Heart left ventricle (tissue), 16 donors: ENCODE results near the gene NGB. TPM values are rescaled to one million over a fixed set of nuclear protein-coding genes. Genes with fewer than 3 reads are reported as not detected.

Source experiments
- ATAC-seq, 4 donors: fragments of 200-7000 bp; cut with Tn5 transposase; one replicate each; pipeline ENCODE4 v1.9.1; 2020 to 2022; ENCODE audit warnings: moderate library complexity in 4 of 4, mild to moderate bottlenecking in 3 of 4, moderate number of reproducible peaks in 1 of 4
- DNase-seq, 5 donors: peaks; one replicate each; pipeline ENCODE4 v3.0.0-alpha.2; 2020
- H3K27ac ChIP-seq, 12 donors: fragments of 200-600 bp; sonication (generic) in 4 of 12; one replicate each; pipeline versions ENCODE4 v1.5.0 to v1.8.0; 2016 to 2022; ENCODE audit warnings: mild to moderate bottlenecking in 2 of 12
- H3K27me3 ChIP-seq, 9 donors: fragments of 200-600 bp; sonication (generic) in 2 of 9; one replicate each; pipeline versions ENCODE4 v1.5.1 to v1.8.0; 2016 to 2022; ENCODE audit warnings: mild to moderate bottlenecking in 3 of 9
- H3K36me3 ChIP-seq, 9 donors: fragments of 200-600 bp; sonication (generic) in 2 of 9; one replicate each; pipeline versions ENCODE4 v1.5.0 to v1.8.0; 2018 to 2022; ENCODE audit warnings: mild to moderate bottlenecking in 2 of 9
- H3K4me1 ChIP-seq, 12 donors: fragments of 200-600 bp; sonication (generic) in 4 of 12; one replicate each; pipeline versions ENCODE4 v1.5.0 to v1.8.0; 2016 to 2022; ENCODE audit warnings: mild to moderate bottlenecking in 3 of 12
- H3K4me3 ChIP-seq, 12 donors: fragments of 200-600 bp; sonication (generic) in 4 of 12; one replicate each; pipeline versions ENCODE4 v1.5.0 to v1.8.0; 2017 to 2022; ENCODE audit warnings: mild to moderate bottlenecking in 9 of 12, moderate library complexity in 4 of 12
- H3K9me3 ChIP-seq, 12 donors: fragments of 200-600 bp; sonication (generic) in 4 of 12; one replicate each; pipeline versions ENCODE4 v1.5.0 to v1.8.0; 2016 to 2022; ENCODE audit warnings: mild to moderate bottlenecking in 1 of 12
- POLR2A ChIP-seq, 2 donors: fragments of 450-650 bp; IDR thresholded peaks; one replicate each; pipeline ENCODE4 v1.6.1; 2017; ENCODE audit warnings: antibody characterized with exemption in 2 of 2, mild to moderate bottlenecking in 2 of 2, moderate library complexity in 2 of 2
- WGBS, 4 donors: extraction: QIAGEN DNeasy Blood & Tissue Kit in 2 of 4; methylation state at CpG; one replicate each; pipeline versions ENCODE4 v1.1.5 to v1.1.7; 2013 to 2018; 5-methylcytosine and 5-hydroxymethylcytosine counted together
- intact Hi-C, 10 donors: fragments of 100-400 bp; cut with DNase I; formaldehyde crosslinking; loops; one replicate each; pipeline versions ENCODE4 v1.11.1 to v1.14.2; 2022
- polyA plus RNA-seq, 2 donors: library from polyadenylated mRNA; stranded (reverse); fragments of 200-250 nt; gene quantifications; one replicate each; pipeline ENCODE4 v1.2.3, GENCODE V29; 2013
- total RNA-seq, 9 donors: library from RNA; depleted of rRNA in 2 of 9; stranded (reverse); fragments of >200 nt in 2 of 9; fragmentation: NEBNext Ultra II Directional in 3 of 9; extraction: Animal tissue kit (Norgen Biotek cat#: 25700) in 3 of 9; gene quantifications; one replicate each; pipeline versions ENCODE4 v1.1.0 to v1.2.4, GENCODE V29; 2016 to 2023
- TF ChIP-seq, protein P1 (sequence below), 12 donors: fragments of 200-600 bp; sonication (generic) in 4 of 12; IDR thresholded peaks; one replicate each; pipeline versions ENCODE4 v1.5.0 to v1.8.0; 2018 to 2022; ENCODE audit warnings: antibody characterized with exemption in 12 of 12, mild to moderate bottlenecking in 5 of 12
- donor health status: ischemic (EF 13 %, LVEDD 7.1; RV severe dilation, severe dysfunction).
- donor health status: healthy with polysubstance abuse.
- donor health status: DM: no; HTN: yes; CAD: no.
- donor health status: DM: no; HTN: no; CAD: no.
- donor health status: ischemic (EF 25% LVEDD 6.9; RV normal size, moderate dysfunction).
- donor health status: ischemic (EF 25% LVEDD 5.7; RV mildly dilated, moderate dysfunction).
- donor health status: healthy.
- donor health status: DM: yes; HTN: yes; CAD: no.
- donor health status: ischemic (EF 35%, LVEDD 5.7; RV mildly dilated, moderate dysfunction).
- donor health status: nonischemic (EF 11% LVEDD 7.7; RV severe dilation, severe dysfunction).
- donor health status: DM: yes; HTN: yes; CAD: no.
- donor health status: PGD.
- donor health status: ischemic (EF 29% LVEDD 5.4; RV normal size, mild dysfunction).
- donor health status: nonischemic (EF 23%, LVEDD 6.1; RV moderate dilation, normal function).

The NGB gene
- total and polyA plus RNA-seq, 11 donors, result not detected

DNA sequence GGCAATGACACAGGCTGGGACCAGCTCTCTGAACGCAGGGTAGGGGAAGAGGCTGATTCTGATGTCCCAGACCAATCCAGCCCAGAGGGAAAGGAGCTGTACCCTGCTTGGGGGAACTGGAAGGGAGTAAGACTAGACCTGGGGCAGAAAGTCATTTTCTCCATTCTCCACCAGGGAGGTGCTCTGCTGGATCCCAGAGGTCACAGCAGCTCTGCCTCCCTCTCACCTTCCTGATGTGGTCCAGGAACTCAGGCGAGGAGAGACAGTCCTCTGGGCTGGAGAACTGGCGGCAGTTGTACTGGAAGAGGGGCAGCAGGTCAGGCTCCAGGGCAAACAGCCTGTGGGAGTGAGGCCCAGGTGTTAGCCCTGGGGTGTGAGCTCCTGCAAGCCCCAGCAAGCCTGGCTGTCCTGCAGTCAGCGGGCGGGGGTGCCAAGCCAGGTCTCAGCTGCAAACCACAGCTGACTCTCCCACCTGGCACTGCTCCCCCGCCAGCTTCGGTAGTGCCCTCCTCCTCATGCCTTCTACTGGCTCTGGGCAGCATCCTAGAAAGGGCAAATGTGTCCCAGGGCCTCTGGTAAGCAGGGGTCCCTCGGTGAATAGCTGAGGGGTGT is 1.9 kb downstream of the NGB start:
- no peak for DNase-seq
- no peak overlapping the region for H3K4me3 ChIP-seq
- no peak for ATAC-seq
- peaks cover 0 to 11% (median 0%) of the 10 kb centered on the region in 12 donors for H3K4me1 ChIP-seq
- H3K27me3 ChIP-seq, result peaks cover 9 to 48% (median 30%) of the 10 kb centered on the region in 9 donors
- WGBS, 4 donors, result 30 to 33% (median 31%) methylated on average over 6 to 8 of the region's 8 CpGs
- H3K9me3 ChIP-seq, result peaks cover 0 to 15% (median 3%) of the 10 kb centered on the region in 12 donors
- H3K36me3 ChIP-seq, result no peaks in the 10 kb centered on the region
- no peak overlapping the region for H3K27ac ChIP-seq
- no peak for TF ChIP-seq POLR2A (IDR thresholded peaks at IDR 0.05)
- TF ChIP-seq, protein P1, sequence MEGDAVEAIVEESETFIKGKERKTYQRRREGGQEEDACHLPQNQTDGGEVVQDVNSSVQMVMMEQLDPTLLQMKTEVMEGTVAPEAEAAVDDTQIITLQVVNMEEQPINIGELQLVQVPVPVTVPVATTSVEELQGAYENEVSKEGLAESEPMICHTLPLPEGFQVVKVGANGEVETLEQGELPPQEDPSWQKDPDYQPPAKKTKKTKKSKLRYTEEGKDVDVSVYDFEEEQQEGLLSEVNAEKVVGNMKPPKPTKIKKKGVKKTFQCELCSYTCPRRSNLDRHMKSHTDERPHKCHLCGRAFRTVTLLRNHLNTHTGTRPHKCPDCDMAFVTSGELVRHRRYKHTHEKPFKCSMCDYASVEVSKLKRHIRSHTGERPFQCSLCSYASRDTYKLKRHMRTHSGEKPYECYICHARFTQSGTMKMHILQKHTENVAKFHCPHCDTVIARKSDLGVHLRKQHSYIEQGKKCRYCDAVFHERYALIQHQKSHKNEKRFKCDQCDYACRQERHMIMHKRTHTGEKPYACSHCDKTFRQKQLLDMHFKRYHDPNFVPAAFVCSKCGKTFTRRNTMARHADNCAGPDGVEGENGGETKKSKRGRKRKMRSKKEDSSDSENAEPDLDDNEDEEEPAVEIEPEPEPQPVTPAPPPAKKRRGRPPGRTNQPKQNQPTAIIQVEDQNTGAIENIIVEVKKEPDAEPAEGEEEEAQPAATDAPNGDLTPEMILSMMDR (IDR thresholded peaks at IDR 0.05), result no peak
- intact Hi-C loops, result no loop called here

DNA sequence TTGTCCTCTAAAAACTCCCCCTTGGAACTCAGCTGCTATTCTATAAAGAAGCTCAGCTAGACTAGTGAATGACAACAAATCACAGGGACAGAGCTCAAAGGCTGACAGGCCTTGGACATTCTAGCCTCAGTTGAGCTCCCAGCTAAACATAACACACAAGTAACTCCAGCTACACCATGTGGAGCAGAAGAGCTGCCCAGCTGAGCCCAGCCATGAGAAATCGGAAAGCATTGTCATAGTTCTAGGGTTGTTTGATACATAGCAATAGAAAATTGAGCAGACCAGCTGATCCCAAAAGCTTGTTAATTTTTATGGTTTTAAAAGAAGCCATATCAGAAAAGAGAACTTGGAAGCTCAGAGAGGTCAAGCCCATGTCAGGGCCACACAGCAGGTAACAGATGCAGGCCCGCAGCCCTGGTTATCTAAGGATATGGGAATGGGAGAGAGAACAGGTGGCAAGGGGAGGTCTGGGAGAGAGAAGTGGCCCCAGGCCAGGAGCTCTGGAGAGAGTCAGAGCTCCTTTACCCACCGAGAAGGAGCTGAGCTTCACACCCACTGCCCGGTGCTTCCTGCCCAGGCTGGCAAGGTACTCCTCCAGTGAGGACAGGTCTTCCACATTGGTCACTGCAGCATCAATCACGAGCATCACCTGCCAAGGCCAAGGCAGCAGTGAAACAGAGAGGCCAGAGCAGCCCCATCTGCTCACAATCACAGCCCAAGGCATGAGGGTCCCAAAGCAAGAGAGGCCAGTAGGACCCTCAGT is 2.9 kb downstream of the NGB start:
- TF ChIP-seq POLR2A (IDR thresholded peaks at IDR 0.05), result no peak
- TF ChIP-seq, protein P1 (IDR thresholded peaks at IDR 0.05), result no peak
- no peak for ATAC-seq

DNA sequence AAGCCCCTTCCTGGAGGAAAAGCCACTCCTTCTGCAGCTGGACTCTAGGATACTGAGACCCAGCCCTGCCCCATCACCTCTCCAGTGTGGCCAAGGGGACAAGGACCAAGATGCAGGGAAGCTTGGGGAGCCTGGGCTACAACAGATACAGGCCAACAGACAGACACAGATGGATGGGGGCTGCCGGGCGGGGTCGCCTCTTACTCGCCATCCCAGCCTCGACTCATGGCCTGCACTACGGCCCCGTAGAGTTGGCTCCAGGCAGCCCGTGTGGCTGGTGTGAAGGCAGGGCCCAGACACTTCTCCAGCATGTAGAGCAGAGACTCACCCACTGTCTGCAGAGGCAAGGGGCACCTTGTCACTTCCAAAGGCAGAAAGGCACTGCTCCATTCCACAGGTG is 4.7 kb downstream of the NGB start:
- no peak for DNase-seq
- Histone ChIP-seq H3K36me3 (no peaks in the 10 kb centered on the region), H3K9me3 (peaks cover 0 to 12% (median 3%) of the 10 kb centered on the region in 12 donors), H3K27ac (no peak overlapping the region), H3K4me3 (no peak overlapping the region), H3K4me1 (peaks cover 0 to 10% (median 0%) of the 10 kb centered on the region in 12 donors), H3K27me3 (peaks cover 8 to 39% (median 25%) of the 10 kb centered on the region in 9 donors)
- intact Hi-C loops, result no loop called here
- TF ChIP-seq, protein P1 (IDR thresholded peaks at IDR 0.05), result no peak
- TF ChIP-seq POLR2A (IDR thresholded peaks at IDR 0.05), result no peak
- no peak for ATAC-seq
- WGBS, 4 donors, result 84 to 90% (median 89%) methylated on average over 8 of the region's 8 CpGs

More for the DNA sequence above, 2.9 kb downstream of the NGB start:
- peaks cover 0 to 12% (median 3%) of the 10 kb centered on the region in 12 donors for H3K9me3 ChIP-seq
- no peak overlapping the region for H3K27ac ChIP-seq
- no peak overlapping the region for H3K4me3 ChIP-seq
- no peak for DNase-seq
- H3K27me3 ChIP-seq, result peaks cover 9 to 48% (median 30%) of the 10 kb centered on the region in 9 donors
- H3K4me1 ChIP-seq, result peaks cover 0 to 11% (median 0%) of the 10 kb centered on the region in 12 donors
- no peaks in the 10 kb centered on the region for H3K36me3 ChIP-seq
- 79 to 90% (median 83%) methylated on average over 4 to 5 of the region's 5 CpGs for WGBS, 4 donors
- intact Hi-C loops, result no loop called here
